Esophagus muscularis mucosa (tissue), 3 donors: ENCODE results near the gene KDM3B.

ENCODE experiments used
- CTCF ChIP-seq, 3 experiments: fragments of 200-600 bp in 2 of 3; fragments of 450-650 bp in 1 of 3; sonication (generic) in 2 of 3; IDR thresholded peaks; one replicate each; pipeline ENCODE4 v1.5.1; 2017 to 2019; ENCODE audit warnings: antibody characterized with exemption in 3 of 3, mild to moderate bottlenecking in 2 of 3, moderate library complexity in 1 of 3
- POLR2A ChIP-seq: fragments of 450-650 bp; IDR thresholded peaks from one replicate; pipeline ENCODE4 v1.6.1; 2017; ENCODE audit warnings: antibody characterized with exemption, moderate library complexity, mild to moderate bottlenecking, low read depth
- POLR2AphosphoS5 ChIP-seq, 2 donors: sonication (generic); formaldehyde crosslinking; IDR thresholded peaks; one replicate each; pipeline ENCODE4 v1.6.1; 2017; ENCODE audit warnings: antibody characterized with exemption in 2 of 2

GRCh38 chr5:138482638-138483037 is 130.2 kb downstream of the KDM3B start:
- TF ChIP-seq CTCF (IDR thresholded peaks at IDR 0.05) = no peak
- no peak for TF ChIP-seq POLR2A
- TF ChIP-seq POLR2AphosphoS5 (IDR thresholded peaks at IDR 0.05) = no peak
